H9 (cell line): ENCODE results near the gene PRSS22. TPM values are rescaled to one million over a fixed set of nuclear protein-coding genes. Genes with fewer than 3 reads are reported as not detected.

ENCODE experiments used
- DNase-seq: peaks from one replicate; pipeline ENCODE4 v3.0.0-alpha.2; 2017
- H2AFZ ChIP-seq: one replicate; pipeline ENCODE4 v1.6.1; 2013; ENCODE audit warnings: mild to moderate bottlenecking, low read length, control low read depth, moderate library complexity
- H2AK5ac ChIP-seq: 2 replicates; pipeline ENCODE4 v1.6.1; 2013; ENCODE audit warnings: low read length, control low read depth, mixed read lengths; ENCODE audit not compliant: insufficient read length
- H2BK120ac ChIP-seq: one replicate; pipeline ENCODE4 v1.6.1; 2013; ENCODE audit warnings: low read depth, mild to moderate bottlenecking, low read length, control low read depth, inconsistent platforms; ENCODE audit not compliant: poor library complexity, severe bottlenecking
- H2BK12ac ChIP-seq: 2 replicates; pipeline ENCODE4 v1.6.1; 2013; ENCODE audit warnings: low read length, control low read depth, mixed read lengths, low read depth; ENCODE audit not compliant: insufficient read length
- H2BK15ac ChIP-seq: 2 replicates; pipeline ENCODE4 v1.6.1; 2013; ENCODE audit warnings: low read depth, low read length, control low read depth
- H2BK20ac ChIP-seq: one replicate; pipeline ENCODE4 v1.6.1; 2013; ENCODE audit warnings: low read depth, mild to moderate bottlenecking, low read length, control low read depth, inconsistent platforms; ENCODE audit not compliant: poor library complexity, severe bottlenecking
- H2BK5ac ChIP-seq: 2 replicates; pipeline ENCODE4 v1.6.1; 2013; ENCODE audit warnings: low read length, control low read depth, mixed read lengths; ENCODE audit not compliant: insufficient read length
- H3K14ac ChIP-seq: 2 replicates; pipeline ENCODE4 v1.6.1; 2013; ENCODE audit warnings: low read length, control low read depth; ENCODE audit not compliant: insufficient read depth
- H3K18ac ChIP-seq: 2 replicates; pipeline ENCODE4 v1.6.1; 2013; ENCODE audit warnings: low read depth, mild to moderate bottlenecking, mixed read lengths, low read length, control low read depth; ENCODE audit not compliant: insufficient read length
- H3K23ac ChIP-seq: 2 replicates; pipeline ENCODE4 v1.6.1; 2013; ENCODE audit warnings: low read length, control low read depth, mixed read lengths, low read depth; ENCODE audit not compliant: insufficient read length
- H3K23me2 ChIP-seq: 2 replicates; pipeline ENCODE4 v1.6.1; 2013; ENCODE audit warnings: low read depth, mild to moderate bottlenecking, mixed read lengths, low read length, control low read depth; ENCODE audit not compliant: insufficient read length, poor library complexity, severe bottlenecking
- H3K27ac ChIP-seq: 2 replicates; pipeline ENCODE4 v1.5.1; 2013; ENCODE audit warnings: low read length, control low read depth, mixed read lengths, low read depth; ENCODE audit not compliant: insufficient read length
- H3K27me3 ChIP-seq: 2 replicates; pipeline ENCODE4 v1.6.1; 2013; ENCODE audit warnings: low read length, control low read depth, inconsistent platforms; ENCODE audit not compliant: insufficient read depth
- H3K4ac ChIP-seq: 2 replicates; pipeline ENCODE4 v1.6.1; 2013; ENCODE audit warnings: low read depth, mild to moderate bottlenecking, control low read depth, inconsistent platforms, low read length, moderate library complexity
- H3K4me1 ChIP-seq: 2 replicates; pipeline ENCODE4 v1.6.1; 2013; ENCODE audit warnings: low read length, control low read depth, inconsistent platforms; ENCODE audit not compliant: insufficient read depth
- H3K4me2 ChIP-seq: 2 replicates; pipeline ENCODE4 v1.6.1; 2013; ENCODE audit warnings: low read length, control low read depth, mixed read lengths; ENCODE audit not compliant: insufficient read length, insufficient read depth
- H3K56ac ChIP-seq: 2 replicates; pipeline ENCODE4 v1.6.1; 2013; ENCODE audit warnings: low read depth, mild to moderate bottlenecking, mixed read lengths, low read length, control low read depth; ENCODE audit not compliant: insufficient read length
- H3K79me1 ChIP-seq: 2 replicates; pipeline ENCODE4 v1.6.1; 2013; ENCODE audit warnings: low read depth, mild to moderate bottlenecking, moderate library complexity, low read length, control low read depth, inconsistent platforms; ENCODE audit not compliant: insufficient read depth, poor library complexity, severe bottlenecking
- H3K79me2 ChIP-seq: 2 replicates; pipeline ENCODE4 v1.6.1; 2013; ENCODE audit warnings: low read length, control low read depth, inconsistent platforms; ENCODE audit not compliant: insufficient read depth
- H3K9ac ChIP-seq: 2 replicates; pipeline ENCODE4 v1.6.1; 2013; ENCODE audit warnings: low read length, control low read depth, mixed read lengths; ENCODE audit not compliant: insufficient read length; ENCODE audit errors: extremely low read depth
- H3K9me3 ChIP-seq: one replicate; pipeline ENCODE4 v1.6.1; 2013; ENCODE audit warnings: low read depth, low read length, inconsistent platforms; ENCODE audit not compliant: control insufficient read depth
- H3T11ph ChIP-seq: one replicate; pipeline ENCODE4 v1.6.1; 2013; ENCODE audit warnings: mild to moderate bottlenecking, low read length, control low read depth, inconsistent platforms
- H4K20me1 ChIP-seq: one replicate; pipeline ENCODE4 v1.6.1; 2013; ENCODE audit not compliant: control insufficient read depth, insufficient read length, insufficient read depth
- H4K5ac ChIP-seq: 2 replicates; pipeline ENCODE4 v1.6.1; 2013; ENCODE audit warnings: low read depth, mild to moderate bottlenecking, mixed read lengths, low read length, control low read depth; ENCODE audit not compliant: insufficient read length
- H4K8ac ChIP-seq: replicated peaks from 2 replicates; pipeline ENCODE4 v1.6.1; 2013; ENCODE audit warnings: low read length, control low read depth, mixed read lengths, low read depth; ENCODE audit not compliant: insufficient read length
- H4K91ac ChIP-seq: 2 replicates; pipeline ENCODE4 v1.6.1; 2013; ENCODE audit warnings: low read depth, mild to moderate bottlenecking, moderate library complexity, mixed read lengths, low read length, control low read depth; ENCODE audit not compliant: insufficient read length
- H3K27ac Mint-ChIP-seq, 3 experiments: 2 replicates in 2 of 3; 3 replicates in 1 of 3; pipeline ENCODE4 v1.8.0; 2020 to 2021; ENCODE audit warnings: mixed read lengths in 3 of 3, mild to moderate bottlenecking in 1 of 3, moderate library complexity in 1 of 3
- H3K27me3 Mint-ChIP-seq: 2 replicates; pipeline ENCODE4 v1.8.0; 2021; ENCODE audit warnings: low read depth, mild to moderate bottlenecking, moderate library complexity, mixed read lengths
- H3K36me3 Mint-ChIP-seq, 3 experiments: 2 replicates in 2 of 3; 3 replicates in 1 of 3; pipeline ENCODE4 v1.8.0; 2020 to 2021; ENCODE audit warnings: low read depth in 3 of 3, mixed read lengths in 3 of 3; ENCODE audit not compliant: insufficient read depth in 1 of 3
- H3K4me1 Mint-ChIP-seq, 2 experiments: 2 replicates each; pipeline ENCODE4 v1.8.0; 2020; ENCODE audit warnings: mixed read lengths in 2 of 2
- H3K4me3 Mint-ChIP-seq, 2 experiments: 2 replicates in 1 of 2; 3 replicates in 1 of 2; pipeline ENCODE4 v1.8.0; 2020 to 2021; ENCODE audit warnings: mild to moderate bottlenecking in 2 of 2, mixed read lengths in 2 of 2, moderate library complexity in 1 of 2
- H3K9me3 Mint-ChIP-seq, 2 experiments: 2 replicates in 1 of 2; 3 replicates in 1 of 2; pipeline ENCODE4 v1.8.0; 2020; ENCODE audit warnings: mild to moderate bottlenecking in 2 of 2, mixed read lengths in 2 of 2, moderate library complexity in 1 of 2
- CTCF ChIP-seq: fragments of 200-600 bp; sonication (generic); conservative IDR thresholded peaks from 3 replicates; pipeline ENCODE4 v1.8.0; 2021; ENCODE audit warnings: antibody characterized with exemption, mild to moderate bottlenecking
- WGBS: extraction: QIAGEN DNeasy Blood & Tissue Kit; methylation state at CpG from one replicate; pipeline ENCODE4 v1.1.7; 2013; ENCODE audit warnings: missing lambda C conversion rate, low lambda C conversion rate, mixed read lengths; ENCODE audit not compliant: insufficient read length; ENCODE audit errors: extremely low coverage; 5-methylcytosine and 5-hydroxymethylcytosine counted together
- total RNA-seq: library from RNA; stranded (reverse); gene quantifications from 2 replicates; pipeline ENCODE4 v1.2.1, GENCODE V29; 2021

Gene PRSS22
- total RNA-seq, 1 experiment from 2014 or later = 1.9 TPM

GRCh38 chr16:2900526-2901075 lies 42.6 kb upstream of the PRSS22 start:
- no CpG with 5 or more reads among the region's 15 CpGs for WGBS
- no peak for TF ChIP-seq CTCF
- H3K4me3 Mint-ChIP-seq = no peak overlapping the region

More at GRCh38 chr16:2900526-2901075, 42.6 kb upstream of the PRSS22 start:
- H3K9me3 ChIP-seq = no peaks in the 10 kb centered on the region
- H3K4me2 ChIP-seq = no peak overlapping the region
- no peak overlapping the region for H3K9ac ChIP-seq
- H3K56ac ChIP-seq = no peak overlapping the region
- H4K20me1 ChIP-seq = peaks cover 1% of the 10 kb centered on the region
- no peaks in the 10 kb centered on the region for H3K27me3 ChIP-seq
- peaks cover 0 to 3% of the 10 kb centered on the region in 2 experiments; a peak in 1 of 5 replicates for H3K9me3 Mint-ChIP-seq
- no peaks in the 10 kb centered on the region; the same call in 1 of the 2 replicates for H3K27me3 Mint-ChIP-seq
- no peak overlapping the region for H2BK12ac ChIP-seq
- no peak for DNase-seq
- peak overlapping the region in 1 of 3 experiments; percentile 21; a peak in 2 of 7 replicates for H3K27ac Mint-ChIP-seq
- H2BK120ac ChIP-seq = no peak overlapping the region
- no peaks in the 10 kb centered on the region for H3K4me1 ChIP-seq
- H3K14ac ChIP-seq = no peak overlapping the region
- no peak overlapping the region for H4K91ac ChIP-seq
- no peak overlapping the region for H2BK20ac ChIP-seq
- peaks cover 0 to 2% (median 0%) of the 10 kb centered on the region in 3 experiments; a peak in 2 of 7 replicates for H3K36me3 Mint-ChIP-seq
- no peak overlapping the region for H2BK15ac ChIP-seq
- H4K5ac ChIP-seq = no peak overlapping the region
- H2BK5ac ChIP-seq = no peak overlapping the region
- H3K79me1 ChIP-seq = no peaks in the 10 kb centered on the region
- no peak overlapping the region for H3K18ac ChIP-seq
- no peak overlapping the region for H3K27ac ChIP-seq
- H3K79me2 ChIP-seq = no peaks in the 10 kb centered on the region
- no peak overlapping the region for H3K23ac ChIP-seq
- peaks cover 4% of the 10 kb centered on the region in 2 experiments for H3K4me1 Mint-ChIP-seq
- H4K8ac ChIP-seq = no peak overlapping the region
- H3T11ph ChIP-seq = no peak overlapping the region
- H3K23me2 ChIP-seq = peaks cover 7% of the 10 kb centered on the region
- no peak overlapping the region for H2AFZ ChIP-seq
- H3K4ac ChIP-seq = no peak overlapping the region
- H2AK5ac ChIP-seq = no peak overlapping the region
